HAP-1 (cell line): ENCODE results near the gene MKLN1.
"Not testable (repeated sequence)": the region's sequence is repeated elsewhere in the genome, so short reads cannot be mapped to it uniquely, and the experiment has no call there.

Experiments used
- DNase-seq, 2 experiments: peaks; one replicate each; pipeline ENCODE4 v3.0.0-alpha.2; 2016 to 2020; ENCODE audit warnings: low spot score in 2 of 2
- H3K27me3 ChIP-seq: fragments of 250-450 bp; sonication (Bioruptor Pico); 2 replicates; pipeline ENCODE4 v1.5.1; 2020; ENCODE audit warnings: low read depth, mild to moderate bottlenecking, moderate library complexity
- H3K36me3 ChIP-seq: fragments of 250-450 bp; sonication (Bioruptor Pico); replicated peaks from 2 replicates; pipeline ENCODE4 v1.5.1; 2020; ENCODE audit warnings: mild to moderate bottlenecking
- H3K4me1 ChIP-seq: fragments of 250-450 bp; sonication (Bioruptor Pico); 2 replicates; pipeline ENCODE4 v1.5.1; 2020; ENCODE audit warnings: mild to moderate bottlenecking
- H3K4me3 ChIP-seq: fragments of 250-450 bp; sonication (Bioruptor Pico); 2 replicates; pipeline ENCODE4 v1.5.1; 2020; ENCODE audit warnings: mild to moderate bottlenecking, moderate library complexity
- H3K9me3 ChIP-seq: fragments of 250-450 bp; sonication (Bioruptor Pico); 2 replicates; pipeline ENCODE4 v1.5.1; 2020; ENCODE audit warnings: mild to moderate bottlenecking, moderate library complexity
- in situ Hi-C: fragments of 300-500 bp; cut with MboI; formaldehyde crosslinking; loops from 3 replicates; pipeline ENCODE4 v1.14.3; 2020; ENCODE audit warnings: low sequenced_read_pairs, inconsistent platforms, mixed read lengths

MKLN1 gene

DNA sequence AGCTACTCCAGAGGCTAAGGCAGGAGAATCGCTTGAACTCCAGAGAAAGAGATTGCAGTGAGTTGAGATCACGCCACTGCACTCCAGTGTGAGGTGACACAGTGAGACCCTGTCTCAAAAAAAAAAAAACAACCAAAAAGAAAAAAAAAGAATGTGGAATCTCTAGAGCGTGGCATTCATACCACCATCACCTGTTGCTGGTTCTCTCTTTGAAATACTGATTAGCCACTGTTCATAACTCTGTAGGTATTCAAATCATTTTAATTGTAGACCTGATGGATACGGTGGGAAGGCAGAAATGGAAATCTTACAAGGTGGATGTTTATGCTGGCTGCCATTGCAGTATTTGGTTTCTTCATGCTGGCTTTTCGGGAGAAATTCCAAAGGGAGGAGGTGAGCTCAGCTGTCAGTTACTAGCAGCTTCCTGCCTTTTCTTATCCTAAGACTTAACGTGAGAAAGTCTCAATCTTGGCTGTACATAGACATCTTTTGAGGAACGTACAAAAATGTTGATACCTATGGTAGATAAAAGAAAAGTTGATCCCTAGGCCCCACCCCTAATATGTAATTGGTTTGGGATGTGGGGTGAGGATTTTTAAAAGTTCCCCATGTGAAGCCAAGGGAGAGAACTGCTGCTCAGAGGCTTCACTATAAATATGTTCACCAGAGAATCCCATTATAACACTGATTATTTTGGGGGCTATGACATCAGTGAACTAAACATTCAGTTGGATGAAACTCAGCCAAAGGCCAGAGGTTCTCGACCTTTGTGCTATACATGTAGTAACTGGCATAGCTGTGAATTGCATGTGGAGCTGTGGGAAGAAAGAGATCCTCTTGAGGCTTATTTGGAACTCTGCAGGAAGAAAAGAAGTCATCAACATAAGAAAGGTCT is 26.9 kb upstream of the MKLN1 start:
- no peak for DNase-seq
- in situ Hi-C loops, result no loop called here
- H3K4me1 ChIP-seq, result no peaks in the 10 kb centered on the region

GRCh38 chr7:131302446-131302845 is 25.2 kb upstream of the MKLN1 start:
- no peak for DNase-seq
- H3K4me1 ChIP-seq, result no peaks in the 10 kb centered on the region
- H3K9me3 ChIP-seq, result peaks cover 3% of the 10 kb centered on the region; the same call in 1 of the 2 replicates
- H3K36me3 ChIP-seq, result no peaks in the 10 kb centered on the region
- no peaks in the 10 kb centered on the region for H3K27me3 ChIP-seq
- no peak overlapping the region for H3K4me3 ChIP-seq
- in situ Hi-C loops, result no loop called here

More for the DNA sequence above, 26.9 kb upstream of the MKLN1 start:
- Histone ChIP-seq H3K27me3 (no peaks in the 10 kb centered on the region), H3K9me3 (no peaks in the 10 kb centered on the region), H3K4me3 (no peak overlapping the region), H3K36me3 (no peaks in the 10 kb centered on the region)

GRCh38 chr7:131302876-131303707 is 24.6 kb upstream of the MKLN1 start:
- Histone ChIP-seq H3K4me3 (no peak overlapping the region), H3K9me3 (peaks cover 3% of the 10 kb centered on the region; the same call in 1 of the 2 replicates), H3K27me3 (no peaks in the 10 kb centered on the region), H3K4me1 (no peaks in the 10 kb centered on the region), H3K36me3 (no peaks in the 10 kb centered on the region)
- no peak for DNase-seq
- in situ Hi-C loops, result no loop called here

GRCh38 chr7:131305152-131305551 is 22.5 kb upstream of the MKLN1 start:
- H3K4me3 ChIP-seq, result no peak overlapping the region
- no peaks in the 10 kb centered on the region for H3K36me3 ChIP-seq
- in situ Hi-C loops, result no loop called here
- no peak for DNase-seq
- H3K4me1 ChIP-seq, result no peaks in the 10 kb centered on the region
- H3K9me3 ChIP-seq, result peaks cover 3% of the 10 kb centered on the region; the same call in 1 of the 2 replicates
- H3K27me3 ChIP-seq, result no peaks in the 10 kb centered on the region

- DNase-seq, in situ Hi-C loops, H3K27me3 ChIP-seq, H3K36me3 ChIP-seq, H3K9me3 ChIP-seq, H3K4me1 ChIP-seq, H3K4me3 ChIP-seq: not testable (repeated sequence)
Measured at GRCh38 chr7:131306041-131306440, 21.6 kb upstream of the MKLN1 start.

DNA sequence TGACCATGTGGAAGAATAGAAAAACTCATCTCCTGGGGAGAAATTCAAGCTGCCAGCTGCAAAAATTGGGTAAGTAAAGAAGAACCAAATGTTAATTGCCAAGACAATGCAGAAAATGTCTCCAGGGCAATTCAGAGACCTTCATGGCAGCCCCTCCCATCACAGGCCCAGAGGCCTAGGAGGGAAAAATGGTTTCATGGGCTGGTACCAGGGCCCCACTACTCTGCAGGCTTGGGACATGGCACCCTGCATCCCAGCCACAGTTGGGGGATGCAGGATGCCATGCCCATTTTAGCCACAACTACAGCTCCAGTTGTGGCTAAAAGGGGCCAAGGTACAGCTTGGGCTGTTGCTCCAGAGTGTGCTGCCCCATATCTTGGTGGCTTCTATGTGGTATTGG is 20.9 kb upstream of the MKLN1 start:
- H3K36me3 ChIP-seq, result no peaks in the 10 kb centered on the region
- H3K4me3 ChIP-seq, result no peak overlapping the region
- in situ Hi-C loops, result no loop called here
- no peak for DNase-seq
- peaks cover 3% of the 10 kb centered on the region; the same call in 1 of the 2 replicates for H3K9me3 ChIP-seq
- H3K27me3 ChIP-seq, result no peaks in the 10 kb centered on the region
- no peaks in the 10 kb centered on the region for H3K4me1 ChIP-seq

- Histone ChIP-seq H3K36me3 (no peaks in the 10 kb centered on the region), H3K4me3 (no peak overlapping the region), H3K27me3 (no peaks in the 10 kb centered on the region), H3K4me1 (no peaks in the 10 kb centered on the region), H3K9me3 (peaks cover 3% of the 10 kb centered on the region; the same call in 1 of the 2 replicates)
- in situ Hi-C loops, result no loop called here
- no peak for DNase-seq
Measured at GRCh38 chr7:131307627-131308026, 20.0 kb upstream of the MKLN1 start.

DNA sequence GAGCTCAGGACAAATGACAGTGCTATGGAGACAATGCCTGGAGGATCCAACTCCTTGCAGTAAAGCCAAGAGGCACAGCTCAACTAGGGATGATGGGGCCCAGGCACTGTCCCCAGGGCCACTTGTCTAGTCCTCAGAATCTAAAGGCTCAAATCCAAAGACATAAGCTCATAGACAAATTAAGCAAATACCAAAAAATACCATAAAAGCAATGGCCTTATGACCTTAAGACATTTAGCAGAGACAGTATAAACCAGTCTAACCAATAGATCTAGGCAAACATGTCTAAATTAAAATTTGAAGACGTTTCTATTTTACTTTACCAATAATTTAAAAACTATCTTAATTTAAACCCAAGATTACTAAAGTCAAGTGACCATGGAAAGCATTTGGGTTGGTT is 14.8 kb upstream of the MKLN1 start:
- DNase-seq, result no peak
- no peaks in the 10 kb centered on the region; the same call in 1 of the 2 replicates for H3K36me3 ChIP-seq
- H3K9me3 ChIP-seq, result no peaks in the 10 kb centered on the region
- no peaks in the 10 kb centered on the region for H3K27me3 ChIP-seq
- no peak overlapping the region for H3K4me3 ChIP-seq
- in situ Hi-C loops, result no loop called here
- no peaks in the 10 kb centered on the region for H3K4me1 ChIP-seq

DNA sequence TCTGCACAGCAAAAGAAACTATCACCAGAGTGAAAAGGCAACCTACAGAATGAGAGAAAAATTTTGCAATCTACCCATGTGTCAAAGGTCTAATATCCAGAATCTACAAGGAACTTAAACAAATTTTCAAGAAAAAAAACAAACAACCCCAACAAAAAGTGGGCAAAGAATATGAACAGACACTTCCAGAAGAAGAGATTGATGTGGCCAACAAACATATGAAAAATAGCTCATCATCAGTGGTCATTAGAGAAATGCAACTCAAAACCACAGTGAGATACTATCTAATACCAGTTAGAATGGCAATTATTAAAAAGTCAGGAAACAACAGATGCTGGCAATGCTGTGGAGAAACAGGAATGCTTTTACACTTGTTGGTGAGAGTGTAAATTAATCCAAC is 7.1 kb upstream of the MKLN1 start:
- in situ Hi-C loops, result no loop called here
- H3K9me3 ChIP-seq, result no peaks in the 10 kb centered on the region

DNA sequence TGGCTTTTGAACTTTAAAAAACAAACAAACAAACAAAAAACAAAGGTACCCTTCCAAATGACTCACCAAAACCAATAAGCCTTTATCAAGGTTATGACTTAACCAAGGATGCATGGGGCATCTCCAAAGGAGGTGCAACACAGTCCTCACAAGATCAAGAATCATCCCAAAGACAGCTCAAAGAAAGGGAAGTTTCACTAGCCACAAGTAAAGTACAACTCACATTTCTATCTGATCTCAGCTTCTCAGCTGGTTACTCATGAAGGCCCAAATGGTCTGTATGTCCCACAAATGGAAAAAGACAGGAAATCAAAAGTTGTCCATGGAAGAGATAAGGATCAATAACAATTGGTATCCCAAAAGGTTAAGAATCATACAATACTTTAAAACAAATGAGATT is 6.0 kb upstream of the MKLN1 start:
- H3K27me3 ChIP-seq, result no peaks in the 10 kb centered on the region
- H3K36me3 ChIP-seq, result no peaks in the 10 kb centered on the region; the same call in 1 of the 2 replicates
- in situ Hi-C loops, result no loop called here
- H3K4me3 ChIP-seq, result no peak overlapping the region
- DNase-seq, result no peak
- H3K4me1 ChIP-seq, result peaks cover under 1% of the 10 kb centered on the region; the same call in 1 of the 2 replicates
- H3K9me3 ChIP-seq, result no peaks in the 10 kb centered on the region

More for the DNA sequence above, 7.1 kb upstream of the MKLN1 start:
- Histone ChIP-seq H3K4me3 (no peak overlapping the region), H3K27me3 (no peaks in the 10 kb centered on the region), H3K4me1 (no peaks in the 10 kb centered on the region), H3K36me3 (no peaks in the 10 kb centered on the region; the same call in 1 of the 2 replicates)
- no peak for DNase-seq

DNA sequence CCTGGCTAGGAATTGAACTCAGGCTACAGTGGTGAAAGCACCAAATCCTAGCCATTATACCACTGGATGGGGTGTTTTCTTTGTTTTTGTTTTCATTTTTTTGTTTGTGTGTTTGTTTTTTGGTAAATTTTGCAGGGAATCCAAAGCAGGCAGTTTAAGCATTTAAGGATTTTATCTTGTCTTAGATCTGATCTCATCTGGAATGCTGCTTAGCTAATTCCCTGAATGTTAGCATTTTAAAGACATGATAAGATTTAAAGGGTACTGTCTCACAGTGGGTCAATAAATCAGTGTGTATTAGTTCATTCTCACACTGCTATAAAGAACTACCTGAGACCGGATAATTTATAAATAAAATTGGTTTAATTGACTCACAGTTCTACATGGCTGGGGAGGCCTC is 5.6 kb upstream of the MKLN1 start:
- Histone ChIP-seq H3K36me3 (no peaks in the 10 kb centered on the region; the same call in 1 of the 2 replicates), H3K4me1 (peaks cover 5% of the 10 kb centered on the region), H3K27me3 (no peaks in the 10 kb centered on the region), H3K9me3 (no peaks in the 10 kb centered on the region), H3K4me3 (no peak overlapping the region)
- in situ Hi-C loops, result no loop called here
- no peak for DNase-seq

- H3K36me3 ChIP-seq, result peaks cover under 1% of the 10 kb centered on the region; the same call in 1 of the 2 replicates
- no peaks in the 10 kb centered on the region for H3K27me3 ChIP-seq
- no peaks in the 10 kb centered on the region for H3K9me3 ChIP-seq
- H3K4me1 ChIP-seq, result peaks cover 5% of the 10 kb centered on the region
- no peak overlapping the region for H3K4me3 ChIP-seq
- in situ Hi-C loops, result no loop called here
- DNase-seq, result no peak
Measured at GRCh38 chr7:131322861-131323260, 4.8 kb upstream of the MKLN1 start.

DNA sequence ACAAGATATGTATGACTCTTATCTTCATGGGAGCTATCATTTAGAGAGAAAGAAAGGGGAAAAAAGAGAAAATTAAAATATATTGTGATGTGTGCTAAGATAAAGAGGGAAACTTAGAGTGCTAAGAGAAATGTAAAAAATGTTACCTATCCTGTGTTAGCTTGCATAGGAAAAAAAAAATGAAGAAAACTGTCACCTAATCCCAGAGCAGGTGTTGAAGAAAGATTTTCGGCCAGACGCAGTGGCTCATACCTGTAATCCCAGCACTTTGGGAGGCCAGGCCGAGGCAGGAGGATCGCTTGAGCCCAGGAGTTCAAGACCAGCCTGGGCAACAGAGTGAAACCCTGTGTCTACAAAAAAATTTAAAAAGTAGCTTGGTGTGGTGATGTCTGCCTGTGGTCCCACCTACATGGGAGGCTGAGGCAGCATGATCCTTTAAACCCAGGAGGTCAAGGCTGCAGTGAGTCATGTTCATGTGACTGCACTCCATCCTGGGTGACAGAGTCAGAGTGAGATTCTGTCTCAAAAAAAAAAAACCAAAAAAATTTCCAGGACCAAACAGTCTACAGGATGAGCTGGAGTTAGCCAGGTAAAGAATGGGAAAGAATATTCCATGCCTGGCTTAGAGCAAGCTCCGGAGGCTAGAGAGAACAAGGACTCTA is 2.4 kb upstream of the MKLN1 start:
- in situ Hi-C loops, result no loop called here
- DNase-seq, result no peak
- Histone ChIP-seq H3K4me1 (peaks cover 9% of the 10 kb centered on the region), H3K27me3 (no peaks in the 10 kb centered on the region), H3K9me3 (no peaks in the 10 kb centered on the region), H3K36me3 (peaks cover 4% of the 10 kb centered on the region; the same call in 1 of the 2 replicates), H3K4me3 (no peak overlapping the region)
